Right atrium auricular region (tissue), 2 donors: ENCODE data around the gene MAP3K12. TPM values are rescaled to one million over a fixed set of nuclear protein-coding genes. Genes with fewer than 3 reads are reported as not detected.
"Not testable (repeated sequence)": the region's sequence is repeated elsewhere in the genome, so short reads cannot be mapped to it uniquely, and the experiment has no call there.

Source experiments
- DNase-seq: peaks from one replicate; pipeline ENCODE4 v3.0.0-alpha.2; 2019; ENCODE audit warnings: low spot score
- H3K27ac ChIP-seq, 2 donors: fragments of 200-600 bp; sonication (generic); 1 replicate in 1 of 2; 2 replicates in 1 of 2; pipeline ENCODE4 v1.5.1; 2016 to 2019
- H3K27me3 ChIP-seq, 2 donors: fragments of 200-600 bp; sonication (generic); one replicate each; pipeline versions ENCODE4 v1.5.1 to v1.6.0; 2017 to 2019
- H3K36me3 ChIP-seq: fragments of 200-600 bp; sonication (generic); one replicate; pipeline ENCODE4 v1.5.1; 2016
- H3K4me1 ChIP-seq, 2 donors: fragments of 200-600 bp; sonication (generic); one replicate each; pipeline versions ENCODE4 v1.5.1 to v1.6.0; 2017 to 2019
- H3K4me3 ChIP-seq, 2 donors: fragments of 200-600 bp; sonication (generic); 1 replicate in 1 of 2; 2 replicates in 1 of 2; pipeline ENCODE4 v1.5.1; 2017 to 2019; ENCODE audit warnings: mild to moderate bottlenecking in 1 of 2, moderate library complexity in 1 of 2
- H3K9me3 ChIP-seq, 2 donors: fragments of 200-600 bp; sonication (generic); one replicate each; pipeline ENCODE4 v1.5.1; 2019
- total RNA-seq, 2 donors: library from RNA; depleted of rRNA; stranded (reverse); fragments of >200 nt; gene quantifications; one replicate each; pipeline ENCODE4 v1.1.0, GENCODE V29; 2016
- TF ChIP-seq, protein P1 (sequence below), 2 donors: fragments of 200-600 bp; sonication (generic); IDR thresholded peaks; one replicate each; pipeline ENCODE4 v1.5.1; 2019; ENCODE audit warnings: antibody characterized with exemption in 2 of 2

MAP3K12 gene, protein sequence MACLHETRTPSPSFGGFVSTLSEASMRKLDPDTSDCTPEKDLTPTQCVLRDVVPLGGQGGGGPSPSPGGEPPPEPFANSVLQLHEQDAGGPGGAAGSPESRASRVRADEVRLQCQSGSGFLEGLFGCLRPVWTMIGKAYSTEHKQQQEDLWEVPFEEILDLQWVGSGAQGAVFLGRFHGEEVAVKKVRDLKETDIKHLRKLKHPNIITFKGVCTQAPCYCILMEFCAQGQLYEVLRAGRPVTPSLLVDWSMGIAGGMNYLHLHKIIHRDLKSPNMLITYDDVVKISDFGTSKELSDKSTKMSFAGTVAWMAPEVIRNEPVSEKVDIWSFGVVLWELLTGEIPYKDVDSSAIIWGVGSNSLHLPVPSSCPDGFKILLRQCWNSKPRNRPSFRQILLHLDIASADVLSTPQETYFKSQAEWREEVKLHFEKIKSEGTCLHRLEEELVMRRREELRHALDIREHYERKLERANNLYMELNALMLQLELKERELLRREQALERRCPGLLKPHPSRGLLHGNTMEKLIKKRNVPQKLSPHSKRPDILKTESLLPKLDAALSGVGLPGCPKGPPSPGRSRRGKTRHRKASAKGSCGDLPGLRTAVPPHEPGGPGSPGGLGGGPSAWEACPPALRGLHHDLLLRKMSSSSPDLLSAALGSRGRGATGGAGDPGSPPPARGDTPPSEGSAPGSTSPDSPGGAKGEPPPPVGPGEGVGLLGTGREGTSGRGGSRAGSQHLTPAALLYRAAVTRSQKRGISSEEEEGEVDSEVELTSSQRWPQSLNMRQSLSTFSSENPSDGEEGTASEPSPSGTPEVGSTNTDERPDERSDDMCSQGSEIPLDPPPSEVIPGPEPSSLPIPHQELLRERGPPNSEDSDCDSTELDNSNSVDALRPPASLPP
- total RNA-seq: 1 to 10 TPM; 2.6 to 9.8 TPM

GRCh38 chr12:53499266-53500141 is at the start of gene MAP3K12:
Gene MAP3K12, minus strand, starts transcription at chr12:53499458. Its CDS starts 12,067 bp downstream, at chr12:53487391.
- Histone ChIP-seq H3K9me3 (no peaks in the 10 kb centered on the region), H3K27ac (peak within 1 kb of the TSS; percentile 98), H3K27me3 (no peaks in the 10 kb centered on the region), H3K4me3 (peak within 1 kb of the TSS; percentile 55 to 71), H3K4me1 (peaks cover 0 to 42% of the 10 kb centered on the region in 2 donors), H3K36me3 (no peaks in the 10 kb centered on the region)
- DNase-seq: no peak
- TF ChIP-seq, protein P1, sequence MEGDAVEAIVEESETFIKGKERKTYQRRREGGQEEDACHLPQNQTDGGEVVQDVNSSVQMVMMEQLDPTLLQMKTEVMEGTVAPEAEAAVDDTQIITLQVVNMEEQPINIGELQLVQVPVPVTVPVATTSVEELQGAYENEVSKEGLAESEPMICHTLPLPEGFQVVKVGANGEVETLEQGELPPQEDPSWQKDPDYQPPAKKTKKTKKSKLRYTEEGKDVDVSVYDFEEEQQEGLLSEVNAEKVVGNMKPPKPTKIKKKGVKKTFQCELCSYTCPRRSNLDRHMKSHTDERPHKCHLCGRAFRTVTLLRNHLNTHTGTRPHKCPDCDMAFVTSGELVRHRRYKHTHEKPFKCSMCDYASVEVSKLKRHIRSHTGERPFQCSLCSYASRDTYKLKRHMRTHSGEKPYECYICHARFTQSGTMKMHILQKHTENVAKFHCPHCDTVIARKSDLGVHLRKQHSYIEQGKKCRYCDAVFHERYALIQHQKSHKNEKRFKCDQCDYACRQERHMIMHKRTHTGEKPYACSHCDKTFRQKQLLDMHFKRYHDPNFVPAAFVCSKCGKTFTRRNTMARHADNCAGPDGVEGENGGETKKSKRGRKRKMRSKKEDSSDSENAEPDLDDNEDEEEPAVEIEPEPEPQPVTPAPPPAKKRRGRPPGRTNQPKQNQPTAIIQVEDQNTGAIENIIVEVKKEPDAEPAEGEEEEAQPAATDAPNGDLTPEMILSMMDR (IDR thresholded peaks at IDR 0.05): peak in 1 of 2 donors; percentile 21

DNA sequence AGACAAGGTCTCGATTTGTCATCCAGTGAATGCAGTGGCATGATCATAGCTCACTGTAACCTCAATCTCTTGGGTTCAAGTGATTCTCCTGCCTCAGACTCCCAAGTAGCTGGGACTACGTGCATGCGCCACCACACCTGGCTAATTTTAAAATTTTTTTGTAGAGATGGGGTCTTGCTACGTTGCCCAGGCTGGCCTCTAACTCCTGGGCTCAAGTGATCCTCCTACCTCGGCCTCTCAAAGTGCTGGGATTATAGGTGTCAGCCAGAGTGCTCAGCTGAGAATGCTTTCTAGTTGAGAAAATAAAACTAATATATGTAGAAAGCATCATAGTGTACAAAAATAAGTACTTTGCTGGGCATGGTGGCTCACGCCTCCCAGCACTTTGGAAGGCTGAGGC is 49.1 kb upstream of the MAP3K12 start:
- H3K4me3 ChIP-seq, H3K27me3 ChIP-seq, H3K9me3 ChIP-seq, H3K27ac ChIP-seq, DNase-seq, H3K4me1 ChIP-seq: not testable (repeated sequence)
- H3K36me3 ChIP-seq: peaks cover 45% of the 10 kb centered on the region

GRCh38 chr12:53543539-53543938 is 44.3 kb upstream of the MAP3K12 start:
- peaks cover 0 to 7% of the 10 kb centered on the region in 2 donors for H3K4me1 ChIP-seq
- TF ChIP-seq, protein P1 (IDR thresholded peaks at IDR 0.05): peak; percentile 55 to 88
- peak overlapping the region; percentile 2 to 54 for H3K27ac ChIP-seq
- peaks cover 49% of the 10 kb centered on the region for H3K36me3 ChIP-seq
- no peaks in the 10 kb centered on the region for H3K9me3 ChIP-seq
- H3K27me3 ChIP-seq: no peaks in the 10 kb centered on the region
- H3K4me3 ChIP-seq: no peak overlapping the region
- peak; percentile 64 for DNase-seq

GRCh38 chr12:53539526-53539925 is 40.3 kb upstream of the MAP3K12 start:
- TF ChIP-seq, protein P1 (IDR thresholded peaks at IDR 0.05): no peak
- Histone ChIP-seq H3K27me3 (no peaks in the 10 kb centered on the region), H3K9me3 (no peaks in the 10 kb centered on the region), H3K4me3 (no peak overlapping the region), H3K27ac (no peak overlapping the region), H3K4me1 (peaks cover 0 to 7% of the 10 kb centered on the region in 2 donors), H3K36me3 (peaks cover 67% of the 10 kb centered on the region)
- no peak for DNase-seq

- H3K27ac ChIP-seq: no peak overlapping the region
- DNase-seq: no peak
- H3K27me3 ChIP-seq: no peaks in the 10 kb centered on the region
- H3K9me3 ChIP-seq: no peaks in the 10 kb centered on the region
- no peaks in the 10 kb centered on the region for H3K4me1 ChIP-seq
- H3K4me3 ChIP-seq: no peak overlapping the region
- H3K36me3 ChIP-seq: peaks cover 80% of the 10 kb centered on the region
- TF ChIP-seq, protein P1 (IDR thresholded peaks at IDR 0.05): no peak
Observed at GRCh38 chr12:53538209-53538689, 39.0 kb upstream of the MAP3K12 start.
